GM12878 (cell line): ENCODE results near the gene RABL3. TPM values are rescaled to one million over a fixed set of nuclear protein-coding genes. Genes with fewer than 3 reads are reported as not detected.

Experiments
- ATAC-seq: fragments of 200-7000 bp; cut with Tn5 transposase; 3 replicates; pipeline ENCODE4 v1.9.1; 2020; ENCODE audit warnings: mild to moderate bottlenecking, moderate library complexity
- BruUV-seq: library from RNA; stranded (reverse); fragments of 400-500 nt; replicated peaks from 2 replicates; lab custom pipeline; 2021; lab: Mats Ljungman, UMichigan
- CTCF ChIA-PET: fragments of 300-600 bp; sonication (Branson Sonifier 250); formaldehyde crosslinking; extraction: SDS; loops from one replicate; lab custom pipeline; 2021; ENCODE audit warnings: inconsistent platforms; lab: Yijun Ruan, JAX
- POLR2A ChIA-PET: fragments of 350-600 bp; formaldehyde crosslinking; extraction: SDS; loops from one replicate; lab custom pipeline; 2021; ENCODE audit warnings: inconsistent platforms; lab: Charles Lee
- RAD21 ChIA-PET: fragments of 300-600 bp; sonication (Branson Sonifier 250); formaldehyde crosslinking; loops from one replicate; lab custom pipeline; 2023; ENCODE audit warnings: antibody characterized with exemption; ENCODE audit not compliant: unreplicated experiment; lab: Charles Lee
- SMC1A ChIA-PET: fragments of 300-600 bp; sonication (Branson Sonifier 250); formaldehyde crosslinking; loops from one replicate; lab custom pipeline; 2023; ENCODE audit not compliant: unreplicated experiment, uncharacterized antibody; lab: Charles Lee
- DNase-seq: peaks from one replicate; pipeline ENCODE4 v3.0.0-alpha.2; 2011; ENCODE audit warnings: low read depth, low spot score
- FAIRE-seq: peaks from 3 replicates; lab custom pipeline; 2011; peaks lifted over from hg19 to GRCh38; lab: Jason Lieb, UNC
- H2AFZ ChIP-seq: 2 replicates; pipeline ENCODE4 v1.6.0; 2011; ENCODE audit warnings: low read depth, low read length, control low read depth; ENCODE audit not compliant: control insufficient read depth
- H3K27ac ChIP-seq: 2 replicates; pipeline ENCODE4 v1.5.1; 2011; ENCODE audit warnings: control low read depth; ENCODE audit not compliant: control insufficient read depth, insufficient read depth
- H3K27me3 ChIP-seq, 2 experiments: replicated peaks in 1 of 2; 2 replicates each; pipeline versions ENCODE4 v1.6.0 to v1.6.1; 2011; ENCODE audit warnings: low read length in 1 of 2; ENCODE audit not compliant: control insufficient read depth in 2 of 2, insufficient read depth in 2 of 2
- H3K36me3 ChIP-seq, 2 experiments: 2 replicates each; pipeline ENCODE4 v1.5.1; 2011; ENCODE audit warnings: low read length in 1 of 2; ENCODE audit not compliant: control insufficient read depth in 2 of 2, insufficient read depth in 2 of 2
- H3K4me1 ChIP-seq: 2 replicates; pipeline ENCODE4 v1.6.1; 2011; ENCODE audit warnings: mild to moderate bottlenecking, low read length, moderate library complexity, mixed read lengths; ENCODE audit not compliant: control insufficient read depth, insufficient read depth
- H3K4me2 ChIP-seq: 2 replicates; pipeline ENCODE4 v1.6.0; 2011; ENCODE audit warnings: control low read depth; ENCODE audit not compliant: control insufficient read depth, insufficient read depth
- H3K4me3 ChIP-seq: fragments of 200-600 bp; sonication (generic); 2 replicates; pipeline ENCODE4 v1.5.1; 2016
- H3K79me2 ChIP-seq: 2 replicates; pipeline ENCODE4 v1.6.0; 2011; ENCODE audit warnings: low read length; ENCODE audit not compliant: control insufficient read depth, insufficient read depth
- H3K9ac ChIP-seq: 2 replicates; pipeline ENCODE4 v1.8.0; 2011; ENCODE audit warnings: low read length, control low read depth, mixed read lengths; ENCODE audit not compliant: control insufficient read depth, insufficient read depth
- H3K9me3 ChIP-seq: replicated peaks from 3 replicates; pipeline ENCODE4 v1.5.1; 2011; ENCODE audit warnings: mild to moderate bottlenecking, low read length; ENCODE audit not compliant: control insufficient read depth, insufficient read depth
- H4K20me1 ChIP-seq: 2 replicates; pipeline ENCODE4 v1.6.0; 2011; ENCODE audit not compliant: control insufficient read depth, insufficient read depth
- E2F8 ChIP-seq: fragments of 450-650 bp; IDR thresholded peaks from 2 replicates; pipeline ENCODE4 v1.6.1; 2018; ENCODE audit warnings: mild to moderate bottlenecking, low read depth, moderate library complexity; ENCODE audit not compliant: partially characterized antibody
- ESRRA ChIP-seq: IDR thresholded peaks from 2 replicates; pipeline ENCODE4 v1.6.1; 2012; ENCODE audit warnings: mild to moderate bottlenecking, low read length, improper control_type of control experiment
- ETV6 ChIP-seq, 2 experiments: fragments of 450-650 bp in 1 of 2; IDR thresholded peaks in 1 of 2; conservative IDR thresholded peaks in 1 of 2; 2 replicates each; pipeline ENCODE4 v1.6.1; 2014; ENCODE audit warnings: antibody characterized with exemption in 1 of 2, borderline replicate concordance in 1 of 2, low read depth in 1 of 2, mild to moderate bottlenecking in 1 of 2, moderate library complexity in 1 of 2
- GATAD2B ChIP-seq: fragments of 450-650 bp; conservative IDR thresholded peaks from 2 replicates; pipeline ENCODE4 v1.6.1; 2017; ENCODE audit warnings: low read depth, mild to moderate bottlenecking, moderate library complexity
- IKZF2 ChIP-seq, 2 experiments: fragments of 450-650 bp; IDR thresholded peaks; 2 replicates each; pipeline ENCODE4 v1.6.1; 2017; ENCODE audit warnings: mild to moderate bottlenecking in 2 of 2, moderate library complexity in 2 of 2
- KAT2A ChIP-seq: conservative IDR thresholded peaks from 2 replicates; pipeline ENCODE4 v1.6.1; 2011; ENCODE audit warnings: low read depth, low read length; ENCODE audit not compliant: control insufficient read depth
- MYC ChIP-seq: IDR thresholded peaks from 2 replicates; pipeline ENCODE4 v1.6.1; 2011; ENCODE audit warnings: mild to moderate bottlenecking, low read length, moderate library complexity, inconsistent platforms; ENCODE audit not compliant: insufficient read depth, insufficient replicate concordance, insufficient read length, severe bottlenecking
- TCF3 ChIP-seq: IDR thresholded peaks from 2 replicates; pipeline ENCODE4 v1.6.1; 2012; ENCODE audit warnings: low read depth, mild to moderate bottlenecking, low read length, borderline replicate concordance; ENCODE audit not compliant: insufficient read depth
- WGBS: methylation state at CpG from one replicate; pipeline ENCODE4 v1.1.6; 2016; ENCODE audit warnings: low lambda C conversion rate; ENCODE audit not compliant: insufficient replicate concordance, insufficient coverage; ENCODE audit errors: missing lambda C conversion rate; 5-methylcytosine and 5-hydroxymethylcytosine counted together
- in situ Hi-C: fragments of 300-500 bp; cut with MboI; formaldehyde crosslinking; loops from 9 replicates; pipeline ENCODE4 v1.14.3; 2018; ENCODE audit warnings: mixed read lengths
- intact Hi-C: fragments of 100-400 bp; cut with micrococcal nuclease; formaldehyde crosslinking; loops from one replicate; pipeline ENCODE4 v1.14.2; 2022; ENCODE audit not compliant: unreplicated experiment
- polyA plus RNA-seq, 11 experiments: library from polyadenylated mRNA; depleted of rRNA in 4 of 11; unstranded in 6 of 11; stranded (reverse) in 5 of 11; fragments of >200 nt; fragmentation: Nextera tagmentation in 4 of 11; fragmentation: Illumina TruSeq in 1 of 11; extraction: Ambion mirVana in 4 of 11; extraction: Trizol in 1 of 11; gene quantifications; 1 replicate in 1 of 11; 2 replicates in 10 of 11; pipeline versions ENCODE4 v1.2.1 to v1.2.3, GENCODE V29; 2011 to 2016; ENCODE audit warnings: inconsistent platforms in 2 of 11, missing spikeins in 2 of 11, low read depth in 1 of 11
- total RNA-seq, 4 experiments: library from RNA; depleted of rRNA in 3 of 4; stranded (reverse); fragments of >200 nt in 3 of 4; fragmentation: Illumina TruSeq in 1 of 4; extraction: Trizol in 1 of 4; gene quantifications; 2 replicates each; pipeline versions ENCODE4 v1.2.1 to v1.2.3, GENCODE V29; 2013 to 2021

The RABL3 gene
- total and polyA plus RNA-seq, 10 of the 15 experiments (the other 5 are each of a cell fraction or from before 2014, with no cell fraction given) = 10.5 to 38.0 (median 25.2) TPM

GRCh38 chr3:120699333-120699732 lies 43.0 kb downstream of the RABL3 start:
- Histone ChIP-seq H3K27me3 (no peaks in the 10 kb centered on the region), H3K9ac (no peak overlapping the region), H3K79me2 (no peaks in the 10 kb centered on the region), H4K20me1 (no peaks in the 10 kb centered on the region), H3K9me3 (peaks cover 3% of the 10 kb centered on the region), H2AFZ (no peak overlapping the region), H3K4me3 (no peak overlapping the region), H3K27ac (no peak overlapping the region), H3K36me3 (no peaks in the 10 kb centered on the region; a peak in 1 of 4 replicates), H3K4me2 (no peak overlapping the region), H3K4me1 (no peaks in the 10 kb centered on the region)
- intact Hi-C loops = loop anchor here (5.0 kb wide), 1 partner anchor 88 kb away; no protein-coding TSS in a partner anchor
- in situ Hi-C loops = no loop called here
- POLR2A ChIA-PET = interaction anchor here (1.5 kb wide), 1 partner anchor 10 kb away, joined by 3 read pairs; no protein-coding TSS in a partner anchor
- TF ChIP-seq TCF3 (no peak), MYC (no peak), ETV6 (conservative IDR thresholded peaks at IDR 0.05 in 1 of 2, IDR thresholded peaks at IDR 0.05 in 1 of 2; ENCODE audit: borderline replicate concordance in 1 of 2, low read depth in 1 of 2) (no peak), ESRRA (no peak), E2F8 (no peak), KAT2A (no peak), GATAD2B (no peak), IKZF2 (IDR thresholded peaks at IDR 0.05) (no peak)
- DNase-seq (no peak), FAIRE-seq (no peak), ATAC-seq (no peak)
- BruUV-seq = no TSS peak
- SMC1A ChIA-PET = interaction anchor here (0.8 to 3.4 kb wide), 6 partner anchors 8 to 63 kb away, joined by 3 to 15 read pairs (median 3); partner anchors contain the start of genes GTF2E1, HGD and RABL3
- WGBS = 78% methylated on average over 3 of the region's 3 CpGs
- RAD21 ChIA-PET = interaction anchor here (1.0 kb wide), 2 partner anchors 11 to 96 kb away, joined by 4 to 5 read pairs; no protein-coding TSS in a partner anchor
- CTCF ChIA-PET = interaction anchor here (0.8 to 2.1 kb wide), 5 partner anchors 11 to 104 kb away, joined by 3 to 4 read pairs (median 3); no protein-coding TSS in a partner anchor
